Left lung (tissue), 10 donors: ENCODE results near the gene MAPK13. TPM values are rescaled to one million over a fixed set of nuclear protein-coding genes. Genes with fewer than 3 reads are reported as not detected.

Source experiments
- ATAC-seq: fragments of 200-7000 bp; cut with Tn5 transposase; one replicate; pipeline ENCODE4 v1.9.1; 2020; ENCODE audit warnings: moderate library complexity
- DNase-seq, 4 donors: peaks; one replicate each; pipeline ENCODE4 v3.0.0-alpha.2; 2013 to 2020
- H3K27ac ChIP-seq, 2 donors: fragments of 200-600 bp; sonication (generic) in 1 of 2; one replicate each; pipeline versions ENCODE4 v1.5.0 to v1.8.0; 2020 to 2021
- H3K27me3 ChIP-seq, 2 donors: fragments of 200-600 bp; sonication (generic) in 1 of 2; one replicate each; pipeline versions ENCODE4 v1.5.0 to v1.8.0; 2020 to 2021
- H3K36me3 ChIP-seq, 2 donors: fragments of 200-600 bp; sonication (generic) in 1 of 2; one replicate each; pipeline versions ENCODE4 v1.5.0 to v1.8.0; 2020 to 2021
- H3K4me1 ChIP-seq, 2 donors: fragments of 200-600 bp; one replicate each; pipeline ENCODE4 v1.8.0; 2021
- H3K4me3 ChIP-seq, 2 donors: fragments of 200-600 bp; sonication (generic) in 1 of 2; one replicate each; pipeline versions ENCODE4 v1.5.0 to v1.8.0; 2020 to 2021; ENCODE audit warnings: mild to moderate bottlenecking in 1 of 2
- H3K9me3 ChIP-seq, 2 donors: fragments of 200-600 bp; sonication (generic) in 1 of 2; one replicate each; pipeline versions ENCODE4 v1.5.0 to v1.8.0; 2020 to 2021
- intact Hi-C, 2 donors: fragments of 100-400 bp; cut with DNase I; formaldehyde crosslinking; loops; one replicate each; pipeline versions ENCODE4 v1.11.2 to v1.14.2; 2022
- polyA plus RNA-seq, 6 donors: library from polyadenylated mRNA; unstranded; fragments of 120-200 nt; gene quantifications; one replicate each; pipeline ENCODE4 v1.2.1, GENCODE V29; 2013; ENCODE audit not compliant: insufficient read length in 6 of 6
- total RNA-seq, 2 donors: library from RNA; stranded (reverse); fragmentation: NEBNext Ultra II Directional; extraction: Animal tissue kit (Norgen Biotek cat#: 25700); gene quantifications; one replicate each; pipeline ENCODE4 v1.2.1, GENCODE V29; 2021
- TF ChIP-seq, protein P1 (sequence below), 2 donors: fragments of 200-600 bp; sonication (generic) in 1 of 2; IDR thresholded peaks; one replicate each; pipeline versions ENCODE4 v1.5.0 to v1.8.0; 2021; ENCODE audit warnings: antibody characterized with exemption in 2 of 2
- donor health status: DM: no; HTN: yes; CAD: no.
- donor health status: DM: no; HTN: no; CAD: no.

Gene MAPK13
- total and polyA plus RNA-seq, 8 donors, result 15.7 to 89.7 (median 18.2) TPM

DNA sequence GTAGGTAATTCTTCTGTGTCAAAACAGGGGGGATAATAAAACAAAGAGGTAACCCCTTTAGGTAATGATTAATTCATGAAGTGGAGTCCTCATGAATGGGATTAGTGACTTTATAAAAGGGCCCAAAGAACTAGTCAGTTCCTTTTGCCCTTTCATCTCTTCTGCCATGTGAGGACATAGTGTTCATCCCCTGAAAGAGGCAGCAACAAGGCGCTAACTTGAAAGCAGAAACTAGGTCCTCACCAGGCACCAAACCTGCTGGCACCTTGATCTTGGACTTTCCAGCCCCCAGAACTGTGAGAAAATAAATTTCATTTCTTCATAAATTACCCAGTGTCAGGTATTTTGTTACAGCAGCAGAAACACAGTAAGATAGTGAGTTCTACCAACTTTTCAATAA lies 49.8 kb downstream of the MAPK13 start:
- no peak for DNase-seq
- Histone ChIP-seq H3K4me3 (no peak overlapping the region), H3K9me3 (peaks cover 0 to 21% of the 10 kb centered on the region in 2 donors), H3K4me1 (no peaks in the 10 kb centered on the region), H3K27me3 (no peaks in the 10 kb centered on the region), H3K36me3 (no peaks in the 10 kb centered on the region), H3K27ac (no peak overlapping the region)
- ATAC-seq, result no peak
- TF ChIP-seq, protein P1, sequence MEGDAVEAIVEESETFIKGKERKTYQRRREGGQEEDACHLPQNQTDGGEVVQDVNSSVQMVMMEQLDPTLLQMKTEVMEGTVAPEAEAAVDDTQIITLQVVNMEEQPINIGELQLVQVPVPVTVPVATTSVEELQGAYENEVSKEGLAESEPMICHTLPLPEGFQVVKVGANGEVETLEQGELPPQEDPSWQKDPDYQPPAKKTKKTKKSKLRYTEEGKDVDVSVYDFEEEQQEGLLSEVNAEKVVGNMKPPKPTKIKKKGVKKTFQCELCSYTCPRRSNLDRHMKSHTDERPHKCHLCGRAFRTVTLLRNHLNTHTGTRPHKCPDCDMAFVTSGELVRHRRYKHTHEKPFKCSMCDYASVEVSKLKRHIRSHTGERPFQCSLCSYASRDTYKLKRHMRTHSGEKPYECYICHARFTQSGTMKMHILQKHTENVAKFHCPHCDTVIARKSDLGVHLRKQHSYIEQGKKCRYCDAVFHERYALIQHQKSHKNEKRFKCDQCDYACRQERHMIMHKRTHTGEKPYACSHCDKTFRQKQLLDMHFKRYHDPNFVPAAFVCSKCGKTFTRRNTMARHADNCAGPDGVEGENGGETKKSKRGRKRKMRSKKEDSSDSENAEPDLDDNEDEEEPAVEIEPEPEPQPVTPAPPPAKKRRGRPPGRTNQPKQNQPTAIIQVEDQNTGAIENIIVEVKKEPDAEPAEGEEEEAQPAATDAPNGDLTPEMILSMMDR (IDR thresholded peaks at IDR 0.05), result no peak
- intact Hi-C loops, result no loop called here

DNA sequence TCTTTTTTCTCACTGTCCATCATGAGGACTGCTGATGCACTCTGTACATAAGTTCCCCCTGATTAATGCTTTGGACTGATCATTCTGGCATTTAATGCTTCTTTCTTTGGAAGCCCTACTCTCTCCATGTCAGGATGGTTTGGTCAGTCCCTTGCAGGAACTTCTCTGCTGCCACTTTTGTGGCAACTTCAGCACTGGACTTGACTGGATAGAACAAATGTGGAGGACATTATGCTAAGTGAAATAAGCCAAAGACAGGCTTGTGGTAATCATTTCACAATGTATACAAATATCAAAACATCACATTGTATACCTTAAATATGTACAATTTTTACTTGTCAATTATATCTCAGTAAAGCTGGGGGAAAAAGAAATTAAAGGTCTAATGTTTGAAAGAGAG lies 54.0 kb downstream of the MAPK13 start:
- TF ChIP-seq, protein P1 (IDR thresholded peaks at IDR 0.05), result no peak
- intact Hi-C loops, result no loop called here
- Histone ChIP-seq H3K4me3 (no peak overlapping the region), H3K27me3 (no peaks in the 10 kb centered on the region), H3K9me3 (peaks cover 0 to under 1% of the 10 kb centered on the region in 2 donors), H3K27ac (no peak overlapping the region), H3K4me1 (peaks cover 0 to 7% of the 10 kb centered on the region in 2 donors), H3K36me3 (no peaks in the 10 kb centered on the region)
- DNase-seq (no peak), ATAC-seq (no peak)

DNA sequence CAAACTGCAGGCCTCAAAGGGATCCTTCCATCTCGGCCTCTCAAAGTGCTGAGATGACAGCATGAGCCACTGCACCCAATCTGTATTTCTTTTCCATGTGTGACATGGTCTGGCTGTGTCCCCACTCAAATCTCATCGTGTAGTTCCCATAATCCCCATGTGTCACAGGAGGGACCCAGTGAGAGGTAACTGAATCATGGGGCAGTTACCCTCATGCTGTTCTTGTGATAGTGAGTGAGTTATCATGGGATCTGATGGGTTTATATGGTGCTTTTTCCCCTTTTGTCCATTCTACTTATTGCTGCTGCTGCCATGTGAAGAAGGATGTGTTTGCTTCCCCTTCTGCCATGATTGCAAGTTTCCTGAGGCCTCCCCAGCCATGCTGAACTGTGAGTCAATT lies 55.9 kb downstream of the MAPK13 start:
- H3K27ac ChIP-seq, result no peak overlapping the region
- no peaks in the 10 kb centered on the region for H3K36me3 ChIP-seq
- intact Hi-C loops, result no loop called here

DNA sequence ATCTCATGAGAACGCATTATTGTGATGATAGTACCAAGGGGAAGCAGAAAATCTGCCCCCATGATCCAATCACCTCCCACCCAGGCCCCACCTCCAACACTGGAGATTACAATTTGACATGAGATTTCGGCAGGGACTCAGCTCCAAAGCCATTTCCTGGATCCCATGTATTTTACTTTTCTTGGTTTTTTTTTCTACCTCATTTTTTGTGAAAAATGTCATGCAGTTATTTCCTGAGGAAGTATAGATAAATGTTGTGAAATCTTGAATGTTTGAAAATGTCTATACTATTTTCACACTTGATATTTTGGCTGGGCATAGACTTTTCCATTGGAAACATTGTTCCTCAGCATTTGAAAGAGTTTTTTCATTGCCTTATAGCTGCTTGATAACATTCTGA lies 57.1 kb downstream of the MAPK13 start:
- TF ChIP-seq, protein P1 (IDR thresholded peaks at IDR 0.05), result no peak
- Histone ChIP-seq H3K36me3 (no peaks in the 10 kb centered on the region), H3K27me3 (no peaks in the 10 kb centered on the region), H3K9me3 (no peaks in the 10 kb centered on the region), H3K27ac (no peak overlapping the region), H3K4me1 (peaks cover 0 to 7% of the 10 kb centered on the region in 2 donors), H3K4me3 (no peak overlapping the region)
- intact Hi-C loops, result no loop called here
- no peak for DNase-seq
- ATAC-seq, result no peak

More for the DNA sequence above, 55.9 kb downstream of the MAPK13 start:
- no peaks in the 10 kb centered on the region for H3K9me3 ChIP-seq
- TF ChIP-seq, protein P1 (IDR thresholded peaks at IDR 0.05), result no peak
- ATAC-seq (no peak), DNase-seq (no peak)
- H3K4me1 ChIP-seq, result peaks cover 0 to 7% of the 10 kb centered on the region in 2 donors
- no peaks in the 10 kb centered on the region for H3K27me3 ChIP-seq
- H3K4me3 ChIP-seq, result no peak overlapping the region

Other genes with a start within 250 kb of the MAPK13 start
- gene SRPK1, start 209.4 kb upstream of the MAPK13 start, total RNA-seq, result 10 to 100 TPM; 34.9 to 47.0 TPM
- gene SRPK1, start 209.4 kb upstream of the MAPK13 start, polyA plus RNA-seq, result 10 to 100 TPM; 34.1 to 41.6 (median 39.5) TPM
- 1 to 10 TPM in 1 of 2 donors, not detected in 1; 1.5 TPM for gene SLC26A8, start 105.9 kb upstream of the MAPK13 start, total RNA-seq
- under 1 TPM; 0.30 to 0.61 (median 0.53) TPM for gene SLC26A8, start 105.9 kb upstream of the MAPK13 start, polyA plus RNA-seq
- 10 to 100 TPM; 52.9 to 84.1 TPM for gene MAPK14, start 102.7 kb upstream of the MAPK13 start, total RNA-seq
- gene MAPK14, start 102.7 kb upstream of the MAPK13 start, polyA plus RNA-seq, result 10 to 100 TPM; 64.3 to 75.2 (median 68.3) TPM
- 10 to 100 TPM; 30.8 to 32.9 TPM for gene BRPF3, start 66.2 kb downstream of the MAPK13 start, total RNA-seq
- gene BRPF3, start 66.2 kb downstream of the MAPK13 start, polyA plus RNA-seq, result 10 to 100 TPM; 41.2 to 50.6 (median 45.4) TPM
- 1 to 10 TPM in 1 of 2 donors, not detected in 1; 2.0 TPM for gene PNPLA1, start 139.5 kb downstream of the MAPK13 start, total RNA-seq
- under 1 TPM; 0.11 to 0.25 (median 0.15) TPM for gene PNPLA1, start 139.5 kb downstream of the MAPK13 start, polyA plus RNA-seq
- under 1 TPM in 1 of 2 donors, not detected in 1; 0.26 TPM for gene BNIP5, start 206.4 kb downstream of the MAPK13 start, total RNA-seq
- not detected for gene BNIP5, start 206.4 kb downstream of the MAPK13 start, polyA plus RNA-seq